Activated CD4-positive, alpha-beta T cell treated with anti-CD3 and anti-CD28 coated beads, Interleukin-2, amount 50 U/mL, for 16 hours (primary cell): ENCODE results near the gene BHLHA15.

Experiments used
- DNase-seq: peaks from one replicate; pipeline ENCODE4 v3.0.0-alpha.2; 2020

Gene BHLHA15

DNA sequence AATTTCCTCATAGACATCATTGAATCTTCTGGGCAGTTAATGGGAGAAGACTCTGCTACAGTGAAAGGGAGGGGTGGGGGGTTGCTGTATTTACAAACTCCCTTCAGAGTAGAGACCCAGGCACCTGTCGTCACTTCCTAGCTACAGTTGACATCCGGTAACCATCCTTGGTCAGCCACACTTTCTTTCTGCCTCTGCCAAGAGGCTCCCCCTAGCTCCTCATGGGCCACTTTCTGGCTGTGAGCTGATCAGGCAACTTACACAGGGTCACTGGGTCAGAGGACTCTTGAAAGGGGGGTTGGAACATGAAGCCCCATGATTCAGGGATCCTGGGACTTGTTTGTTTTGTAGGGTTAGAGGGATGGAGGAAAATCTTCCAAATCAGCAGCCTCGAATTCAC lies 39.5 kb downstream of the BHLHA15 start:
- peak; percentile 61 for DNase-seq

GRCh38 chr7:98251231-98251600 lies 40.0 kb downstream of the BHLHA15 start:
- peak; percentile 38 for DNase-seq

GRCh38 chr7:98251601-98252424 lies 40.6 kb downstream of the BHLHA15 start, which contains the start of gene TECPR1:
TECPR1 (minus strand) TSS chr7:98252232; CDS start chr7:98246146, 6,086 bp downstream.
- DNase-seq = peak; percentile 93

DNA sequence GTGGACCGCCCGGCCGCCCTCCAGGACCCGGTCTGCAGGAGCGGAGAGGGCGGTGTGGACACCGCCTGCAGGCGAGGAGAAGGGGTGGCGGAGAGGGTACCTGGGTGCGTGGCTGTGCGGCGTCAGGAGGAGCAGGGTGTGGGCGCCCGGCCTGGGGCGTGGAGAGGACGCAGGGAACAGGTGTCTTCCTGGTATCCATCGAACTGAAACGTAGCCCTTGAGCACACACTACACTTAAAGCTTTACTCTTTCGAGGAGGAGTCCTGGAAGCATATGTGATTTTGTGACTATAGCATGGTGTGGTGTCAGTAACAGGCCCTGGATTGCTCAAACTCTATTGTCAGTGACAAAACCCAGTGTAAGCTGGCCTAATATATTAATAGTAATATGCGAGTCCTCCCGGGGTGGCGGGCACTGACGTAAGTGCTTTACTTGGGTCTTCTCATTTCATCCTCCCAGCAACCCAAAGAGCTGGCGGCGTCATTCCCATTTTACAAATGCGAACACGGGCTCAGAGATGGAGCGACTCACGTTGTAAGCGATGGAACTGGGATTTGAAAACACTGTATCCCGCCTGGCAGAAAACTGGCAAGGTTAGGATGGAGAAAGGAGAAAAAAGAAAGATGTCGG lies 41.3 kb downstream of the BHLHA15 start:
- no peak for DNase-seq

DNA sequence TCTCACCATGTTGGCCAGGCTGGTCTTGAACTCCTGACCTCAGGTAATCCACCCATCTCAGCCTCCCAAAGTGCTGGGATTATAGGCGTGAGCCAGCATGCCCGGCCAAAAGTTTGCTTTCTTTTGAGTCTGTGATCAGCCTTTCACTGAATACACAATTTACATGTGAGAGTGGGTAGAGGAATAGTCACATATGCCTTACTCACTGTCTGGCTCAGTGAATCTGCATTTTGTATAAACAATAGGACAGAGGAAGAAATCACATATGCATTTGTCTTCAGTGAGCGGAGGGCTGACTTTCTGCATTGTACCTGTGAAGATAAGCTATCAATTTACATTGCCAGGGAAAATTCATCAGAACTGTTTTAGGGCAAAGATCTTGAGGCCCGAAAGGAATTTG lies 43.3 kb downstream of the BHLHA15 start:
- no peak for DNase-seq

- DNase-seq = peak; percentile 61
Observed at GRCh38 chr7:98254951-98255610, 43.8 kb downstream of the BHLHA15 start.

DNA sequence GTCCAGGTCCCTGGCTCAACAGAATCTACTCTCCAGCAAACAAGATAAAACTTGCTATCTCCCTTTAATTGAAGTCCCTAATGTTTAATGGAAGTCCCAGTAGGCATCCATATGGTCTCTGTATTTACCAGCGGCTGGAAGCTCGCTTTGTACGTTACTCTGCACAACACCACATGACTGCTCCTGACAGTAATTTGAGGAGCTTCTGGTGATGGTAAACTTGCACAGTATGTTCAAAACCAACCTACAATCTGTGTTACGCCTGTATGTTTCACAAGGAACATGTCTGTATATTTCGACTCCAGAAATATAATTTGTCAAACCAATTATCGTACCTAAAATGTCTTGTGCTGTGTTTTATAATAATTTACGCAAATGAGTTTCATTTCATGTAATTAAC lies 45.2 kb downstream of the BHLHA15 start:
- DNase-seq = no peak

- DNase-seq = no peak
Observed at GRCh38 chr7:98257701-98258100, 46.5 kb downstream of the BHLHA15 start.
